HCT116 (cell line): Measurements from ENCODE around the gene MIAT. TPM values are rescaled to one million over a fixed set of nuclear protein-coding genes. Genes with fewer than 3 reads are reported as not detected.

Experiments
- ATAC-seq: fragments of 200-7000 bp; cut with Tn5 transposase; 2 replicates; pipeline ENCODE4 v1.9.1; 2020; ENCODE audit warnings: mild to moderate bottlenecking, moderate library complexity
- BruUV-seq: library from RNA; stranded (reverse); fragments of 400-500 nt; replicated peaks from 2 replicates; lab custom pipeline; 2021; lab: Mats Ljungman, UMichigan
- CTCF ChIA-PET: fragments of 300-600 bp; sonication (Branson Sonifier 250); formaldehyde crosslinking; loops from one replicate; lab custom pipeline; 2021; ENCODE audit warnings: antibody characterized with exemption; lab: Charles Lee
- POLR2A ChIA-PET: fragments of 300-600, 350-600 bp; sonication (Branson Sonifier 250); formaldehyde crosslinking; loops from one replicate; lab custom pipeline; 2021; ENCODE audit warnings: antibody characterized with exemption; lab: Charles Lee
- RAD21 ChIA-PET, 2 experiments: fragments of 300-600 bp; sonication (Branson Sonifier 250); formaldehyde crosslinking; loops; one replicate each; lab custom pipeline; 2023; ENCODE audit warnings: low total read pairs in 2 of 2; ENCODE audit not compliant: uncharacterized antibody in 2 of 2, unreplicated experiment in 2 of 2, low non-redundant PET in 1 of 2; lab: Charles Lee
- DNase-seq: peaks from one replicate; pipeline ENCODE4 v3.0.0-alpha.2; 2010; ENCODE audit warnings: low read depth, low spot score
- H2AFZ ChIP-seq: fragments of 200-600 bp; shearing (Covaris generic), sonication (generic); 2 replicates; pipeline ENCODE4 v1.6.1; 2017; ENCODE audit warnings: low read depth, mixed run types, mixed read lengths, antibody characterized with exemption, low read length; ENCODE audit not compliant: poor library complexity, severe bottlenecking
- H3K27ac ChIP-seq: 2 replicates; pipeline ENCODE4 v1.5.1; 2012; ENCODE audit warnings: low read depth, low read length
- H3K27me3 ChIP-seq: fragments of 200-600 bp; sonication (generic); 2 replicates; pipeline ENCODE4 v1.6.1; 2016; ENCODE audit warnings: mixed run types, low read length, mixed read lengths; ENCODE audit not compliant: insufficient read depth
- H3K36me3 ChIP-seq, 2 experiments: fragments of 200-500 bp in 1 of 2; fragments of 200-600 bp in 1 of 2; sonication (Bioruptor generic) in 1 of 2; sonication (generic) in 1 of 2; 2 replicates each; pipeline versions ENCODE4 v1.5.1 to v1.6.1; 2014 to 2016; ENCODE audit warnings: low read length in 2 of 2, inconsistent platforms in 1 of 2, mixed read lengths in 1 of 2, mixed run types in 1 of 2; ENCODE audit not compliant: insufficient read depth in 2 of 2, control insufficient read depth in 1 of 2
- H3K4me1 ChIP-seq, 2 experiments: fragments of 200-600 bp in 1 of 2; sonication (generic) in 1 of 2; 2 replicates each; pipeline versions ENCODE4 v1.5.1 to v1.6.1; 2012 to 2017; ENCODE audit warnings: low read length in 2 of 2, inconsistent platforms in 1 of 2, mild to moderate bottlenecking in 1 of 2, mixed read lengths in 1 of 2, mixed run types in 1 of 2, moderate library complexity in 1 of 2; ENCODE audit not compliant: insufficient read depth in 2 of 2, control insufficient read depth in 1 of 2
- H3K4me2 ChIP-seq: fragments of 200-600 bp; sonication (generic); 2 replicates; pipeline ENCODE4 v1.6.1; 2017; ENCODE audit warnings: mixed run types, low read length, mixed read lengths
- H3K4me3 ChIP-seq, 2 experiments: fragments of 200-600 bp in 1 of 2; sonication (generic) in 1 of 2; replicated peaks in 1 of 2; 2 replicates each; pipeline ENCODE4 v1.5.1; 2011 to 2016; ENCODE audit warnings: low read length in 2 of 2, control low read depth in 1 of 2, low read depth in 1 of 2, mild to moderate bottlenecking in 1 of 2, mixed read lengths in 1 of 2, mixed run types in 1 of 2
- H3K79me2 ChIP-seq: fragments of 200-600 bp; sonication (generic); 2 replicates; pipeline ENCODE4 v1.6.1; 2017; ENCODE audit warnings: mild to moderate bottlenecking, mixed run types, low read length, moderate library complexity, mixed read lengths; ENCODE audit not compliant: insufficient read depth
- H3K9ac ChIP-seq: fragments of 200-600 bp; sonication (generic); 2 replicates; pipeline ENCODE4 v1.6.1; 2016; ENCODE audit warnings: low read length, mixed read lengths
- H3K9me2 ChIP-seq: fragments of 200-600 bp; sonication (generic), shearing (Covaris generic); 2 replicates; pipeline ENCODE4 v1.6.1; 2017; ENCODE audit warnings: mixed run types, mild to moderate bottlenecking, moderate library complexity; ENCODE audit not compliant: insufficient read depth
- H3K9me3 ChIP-seq, 2 experiments: fragments of 200-500 bp in 1 of 2; fragments of 200-600 bp in 1 of 2; sonication (Bioruptor generic) in 1 of 2; sonication (generic) in 1 of 2; 2 replicates each; pipeline ENCODE4 v1.6.1; 2014 to 2017; ENCODE audit warnings: low read length in 2 of 2, mixed read lengths in 2 of 2, inconsistent platforms in 1 of 2, low read depth in 1 of 2, mild to moderate bottlenecking in 1 of 2, mixed run types in 1 of 2, moderate library complexity in 1 of 2; ENCODE audit not compliant: control insufficient read depth in 1 of 2, insufficient read depth in 1 of 2
- H4K20me1 ChIP-seq: fragments of 200-600 bp; sonication (generic), shearing (Covaris generic); 2 replicates; pipeline ENCODE4 v1.6.1; 2017; ENCODE audit warnings: mixed run types, mild to moderate bottlenecking, moderate library complexity; ENCODE audit not compliant: insufficient read depth
- ATF3 ChIP-seq: IDR thresholded peaks from 2 replicates; pipeline ENCODE4 v1.6.1; 2012
- CEBPB ChIP-seq: IDR thresholded peaks from 2 replicates; pipeline ENCODE4 v1.6.1; 2012; ENCODE audit warnings: low read depth
- CTCF ChIP-seq, 3 experiments: fragments of 200-600 bp in 1 of 3; sonication (generic) in 1 of 3; IDR thresholded peaks in 2 of 3; conservative IDR thresholded peaks in 1 of 3; 2 replicates each; pipeline ENCODE4 v1.5.1; 2012 to 2017; ENCODE audit warnings: low read depth in 2 of 3, low read length in 2 of 3, antibody characterized with exemption in 1 of 3, borderline replicate concordance in 1 of 3, control low read depth in 1 of 3, mild to moderate bottlenecking in 1 of 3, mixed read lengths in 1 of 3, mixed run types in 1 of 3, moderate library complexity in 1 of 3; ENCODE audit not compliant: insufficient read depth in 1 of 3
- EGR1 ChIP-seq: IDR thresholded peaks from 2 replicates; pipeline ENCODE4 v1.6.1; 2012; ENCODE audit warnings: low read depth
- ELF1 ChIP-seq: IDR thresholded peaks from 2 replicates; pipeline ENCODE4 v1.6.1; 2012; ENCODE audit warnings: low read depth, borderline replicate concordance
- EZH2 ChIP-seq: fragments of 200-600 bp; sonication (generic); IDR thresholded peaks from 2 replicates; pipeline ENCODE4 v1.6.1; 2017; ENCODE audit warnings: antibody characterized with exemption, mixed run types
- EZH2phosphoT487 ChIP-seq: fragments of 200-600 bp; IDR thresholded peaks from 2 replicates; pipeline ENCODE4 v1.6.1; 2018; ENCODE audit warnings: antibody characterized with exemption, borderline replicate concordance
- MAX ChIP-seq: IDR thresholded peaks from 2 replicates; pipeline ENCODE4 v1.6.1; 2012
- POLR2A ChIP-seq: IDR thresholded peaks from 2 replicates; pipeline ENCODE4 v1.7.0; 2011; ENCODE audit warnings: borderline replicate concordance; ENCODE audit not compliant: insufficient read depth, insufficient read length; ENCODE audit errors: extremely low read depth
- POLR2AphosphoS5 ChIP-seq: IDR thresholded peaks from 2 replicates; pipeline ENCODE4 v1.6.1; 2011; ENCODE audit warnings: mild to moderate bottlenecking, low read depth, low read length, moderate library complexity
- REST ChIP-seq: IDR thresholded peaks from 2 replicates; pipeline ENCODE4 v1.6.1; 2012; ENCODE audit warnings: low read depth
- SIN3A ChIP-seq: IDR thresholded peaks from 2 replicates; pipeline ENCODE4 v1.6.1; 2012; ENCODE audit warnings: low read depth
- SRF ChIP-seq: IDR thresholded peaks from 2 replicates; pipeline ENCODE4 v1.6.1; 2012; ENCODE audit warnings: low read depth
- ZFX ChIP-seq: fragments of 450-650 bp; IDR thresholded peaks from 2 replicates; pipeline ENCODE4 v1.6.1; 2017
- ZNF274 ChIP-seq: fragments of 200-500 bp; sonication (Bioruptor generic); IDR thresholded peaks from 2 replicates; pipeline ENCODE4 v1.6.1; 2014; ENCODE audit warnings: mild to moderate bottlenecking, low read depth, low read length, inconsistent platforms
- intact Hi-C: fragments of 100-400 bp; cut with micrococcal nuclease; formaldehyde crosslinking; loops from 2 replicates; pipeline ENCODE4 v1.10.0; 2022
- total RNA-seq: library from RNA; stranded (reverse); gene quantifications from one replicate; pipeline ENCODE4 v1.2.1, GENCODE V29; 2021; ENCODE audit not compliant: unreplicated experiment

Gene MIAT
- total RNA-seq, 1 experiment from 2014 or later, result 0.54 TPM

GRCh38 chr22:26701323-26701722 lies 43.9 kb downstream of the MIAT start:
- RAD21 ChIA-PET, result no interaction called here
- no peak for DNase-seq
- TF ChIP-seq EGR1 (no peak), SIN3A (no peak), REST (no peak), SRF (no peak), POLR2AphosphoS5 (no peak), EZH2phosphoT487 (no peak), ELF1 (no peak), CEBPB (no peak), POLR2A (no peak), EZH2 (no peak), ATF3 (no peak), MAX (no peak), CTCF (IDR thresholded peaks at IDR 0.05 in 2 of 3, conservative IDR thresholded peaks at IDR 0.05 in 1 of 3; ENCODE audit: borderline replicate concordance in 1 of 3, insufficient read depth in 1 of 3, low read depth in 2 of 3, low read length in 2 of 3) (no peak), ZNF274 (no peak), ZFX (no peak)
- Histone ChIP-seq H3K27ac (no peak overlapping the region), H3K9me2 (no peaks in the 10 kb centered on the region), H3K79me2 (no peaks in the 10 kb centered on the region), H3K27me3 (no peaks in the 10 kb centered on the region), H3K9me3 (0 out of 4 replicates have a peak, but pooled peaks cover 0 to 7% of the 10 kb centered on the region in 2 experiments), H3K4me2 (no peak overlapping the region), H4K20me1 (no peaks in the 10 kb centered on the region), H3K4me1 (no peaks in the 10 kb centered on the region), H3K4me3 (no peak overlapping the region), H3K36me3 (peaks cover 0 to 4% of the 10 kb centered on the region in 2 experiments; a peak in 1 of 4 replicates), H3K9ac (no peak overlapping the region), H2AFZ (no peak overlapping the region)
- no TSS peak for BruUV-seq
- POLR2A ChIA-PET, result no interaction called here
- ATAC-seq, result no peak
- intact Hi-C loops, result no loop called here
- CTCF ChIA-PET, result no interaction called here
